Fibroblast of peridontal ligament (primary cell): ENCODE results near the gene OR13D1.
"Not testable (repeated sequence)": the region's sequence is repeated elsewhere in the genome, so short reads cannot be mapped to it uniquely, and the experiment has no call there.

Experiments
- DNase-seq: peaks from one replicate; pipeline ENCODE4 v3.0.0-alpha.2; 2010; ENCODE audit errors: extremely low read depth

OR13D1 gene

GRCh38 chr9:104694218-104694617 is at the start of gene OR13D1:
Gene OR13D1, plus strand, starts transcription at chr9:104694518. Its CDS starts 0 bp downstream, at chr9:104694518.
- DNase-seq = no peak

DNA sequence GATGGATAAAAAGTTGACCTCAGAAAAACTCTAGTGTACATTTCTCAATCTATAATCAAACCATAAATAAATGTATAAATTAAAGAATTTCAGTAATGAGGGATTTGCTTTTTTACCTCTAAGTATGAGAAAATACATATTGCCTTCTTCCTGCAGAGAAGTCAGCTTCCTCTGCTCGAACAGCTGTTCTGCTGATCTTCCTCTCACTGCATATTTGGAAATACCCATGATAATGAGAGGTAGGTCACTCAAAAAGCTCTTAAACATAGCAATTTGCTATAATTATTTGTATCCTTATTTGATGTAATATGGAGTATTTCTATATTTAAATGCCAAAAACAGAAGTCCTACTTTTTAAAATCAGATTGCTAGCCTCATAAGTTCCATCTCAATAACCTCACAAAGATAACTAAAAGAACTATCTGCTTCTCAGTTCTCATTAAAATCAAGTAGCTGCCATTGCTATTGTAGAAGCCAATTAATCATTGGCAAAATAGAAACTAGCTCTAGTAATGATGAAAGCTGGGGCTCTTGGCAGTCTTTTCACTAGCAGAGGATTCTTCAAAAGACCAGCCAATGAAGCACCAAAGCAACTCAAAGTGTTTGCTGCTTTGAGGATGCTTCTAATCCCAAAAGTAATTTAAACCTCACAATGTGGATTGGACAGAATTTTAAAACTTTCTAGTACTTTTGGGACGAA is 35.7 kb upstream of the OR13D1 start:
- no peak for DNase-seq

- no peak for DNase-seq
Observed at GRCh38 chr9:104675611-104676010, 18.7 kb upstream of the OR13D1 start.

DNA sequence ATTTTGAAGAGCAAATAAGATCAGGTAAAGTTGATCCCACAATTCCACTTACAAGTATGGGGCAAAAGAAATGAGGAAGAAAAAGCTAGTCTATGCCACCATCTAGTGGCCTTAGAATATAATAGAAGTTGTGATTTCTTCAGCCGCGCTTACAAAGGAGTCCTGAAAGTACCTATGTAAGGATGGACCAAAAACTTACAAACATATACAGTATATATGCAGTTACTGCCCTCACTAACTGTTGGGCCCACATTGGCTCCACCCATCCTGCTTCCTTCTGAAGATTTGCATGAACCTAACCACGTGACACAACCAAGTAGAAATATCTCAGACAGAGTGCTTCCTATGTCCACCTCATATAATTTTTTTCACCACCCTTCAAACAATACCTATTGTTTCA is 11.7 kb upstream of the OR13D1 start:
- DNase-seq = peak; percentile 66

DNA sequence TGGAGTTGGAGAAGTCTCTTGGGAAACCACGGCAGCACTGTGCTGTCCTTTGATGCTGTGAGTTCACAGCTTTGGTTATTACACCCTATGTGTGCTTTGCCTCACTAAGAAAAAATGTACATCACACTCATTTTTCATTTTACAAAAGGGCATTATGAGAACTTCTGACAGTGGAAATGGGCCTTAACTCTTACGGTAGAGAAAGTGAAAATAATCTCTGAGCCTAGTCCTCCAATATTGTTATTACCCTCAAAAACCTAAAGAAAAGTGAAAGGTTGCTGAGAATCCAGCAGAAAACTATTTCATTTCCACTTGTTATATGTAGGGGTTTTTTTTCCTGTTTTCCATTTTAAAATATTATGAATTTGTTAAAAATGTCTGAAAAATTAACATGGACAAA is 8.2 kb upstream of the OR13D1 start:
- no peak for DNase-seq

GRCh38 chr9:104700306-104700705 is 6.0 kb downstream of the OR13D1 start:
- no peak for DNase-seq

- not testable (repeated sequence) for DNase-seq
Observed at GRCh38 chr9:104708737-104709136, 14.4 kb downstream of the OR13D1 start.

DNA sequence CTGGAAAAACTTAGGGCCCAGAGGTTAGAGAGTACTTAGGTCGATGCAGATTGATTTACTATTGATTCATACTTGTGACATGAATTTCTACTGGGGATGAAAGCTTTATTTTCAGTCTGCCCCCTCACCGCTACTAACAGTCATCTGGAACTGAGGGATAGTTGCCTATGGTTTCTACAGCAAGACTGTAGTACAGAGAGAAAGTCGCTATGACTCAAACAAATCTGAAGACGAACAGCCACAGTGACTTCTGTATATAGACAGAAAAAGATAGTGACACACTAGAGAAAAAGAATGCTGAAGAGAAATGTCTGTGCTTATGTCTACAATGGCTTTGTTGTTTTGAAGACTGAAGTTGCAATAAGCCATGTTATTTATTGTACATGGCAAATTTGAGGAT is 17.3 kb downstream of the OR13D1 start:
- no peak for DNase-seq

DNA sequence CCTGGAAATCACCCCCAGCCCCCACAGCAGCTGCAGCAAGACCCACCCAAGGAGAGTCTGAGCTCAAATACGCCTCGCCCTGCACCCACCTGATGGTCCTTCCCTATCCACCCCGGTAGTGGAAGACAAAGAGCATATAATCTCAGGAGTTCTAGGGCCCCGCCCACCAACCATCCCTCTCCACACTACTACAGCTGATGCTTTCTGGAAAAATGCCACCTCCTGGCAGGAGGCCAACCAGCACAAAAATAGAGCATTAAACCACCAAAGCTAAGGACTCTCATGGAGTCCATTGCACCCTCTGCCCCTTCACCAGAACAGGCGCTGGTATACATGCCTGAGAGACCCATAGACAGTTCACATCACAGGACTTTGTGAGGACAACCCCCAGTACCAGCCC is 30.7 kb downstream of the OR13D1 start:
- no peak for DNase-seq

GRCh38 chr9:104738452-104738851 is 44.1 kb downstream of the OR13D1 start:
- DNase-seq = no peak

DNA sequence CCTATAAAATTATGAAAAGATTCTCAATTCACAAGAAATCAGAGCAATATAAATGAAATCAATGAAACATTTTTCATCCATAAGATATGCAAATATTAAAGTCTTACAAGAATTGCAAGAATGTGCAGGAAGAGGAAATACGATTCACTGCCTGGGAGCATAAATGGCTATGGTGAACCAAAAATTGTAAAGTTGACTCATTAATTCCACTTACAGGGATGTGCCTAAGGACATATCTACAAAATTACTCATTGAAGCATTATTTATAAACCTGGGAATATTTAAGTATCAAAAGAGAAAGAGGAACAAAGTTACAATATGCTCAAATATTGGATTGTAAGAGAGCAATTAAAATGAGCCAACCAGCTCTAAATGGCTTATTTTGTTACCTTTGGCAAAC is 46.3 kb downstream of the OR13D1 start:
- peak; percentile 40 for DNase-seq

- peak; percentile 82 for DNase-seq
Observed at GRCh38 chr9:104743376-104743985, 49.2 kb downstream of the OR13D1 start.
